Common myeloid progenitor, CD34-positive (primary cell): ENCODE results near the gene RCSD1.

ENCODE experiments used
- CTCF ChIA-PET: fragments of 350-600 bp; sonication (Branson Sonifier 250); formaldehyde crosslinking; loops from one replicate; lab custom pipeline; 2021; ENCODE audit warnings: antibody characterized with exemption; lab: Charles Lee
- POLR2A ChIA-PET: fragments of 350-600 bp; sonication (Branson Sonifier 250); formaldehyde crosslinking; loops from one replicate; lab custom pipeline; 2021; ENCODE audit warnings: antibody characterized with exemption; lab: Charles Lee
- DNase-seq, 3 donors: peaks; one replicate each; pipeline versions ENCODE4 v3.0.0 to v3.0.0-alpha.2; 2013
- H3K27ac ChIP-seq, 2 experiments: 1 replicate in 1 of 2; 2 replicates in 1 of 2; pipeline ENCODE4 v1.7.0; 2013; ENCODE audit warnings: inconsistent platforms in 2 of 2, low read length in 2 of 2, mild to moderate bottlenecking in 2 of 2, low read depth in 1 of 2, moderate library complexity in 1 of 2; ENCODE audit not compliant: severe bottlenecking in 2 of 2, insufficient read depth in 1 of 2, poor library complexity in 1 of 2
- H3K27me3 ChIP-seq, 5 experiments: replicated peaks in 2 of 5; 1 replicate in 3 of 5; 2 replicates in 2 of 5; pipeline versions ENCODE4 v1.6.1 to v1.7.0; 2013; ENCODE audit warnings: low read length in 4 of 5, mild to moderate bottlenecking in 2 of 5, moderate library complexity in 2 of 5, inconsistent platforms in 1 of 5; ENCODE audit not compliant: insufficient read depth in 5 of 5, control insufficient read depth in 4 of 5
- H3K36me3 ChIP-seq, 4 experiments: 1 replicate in 2 of 4; 2 replicates in 2 of 4; pipeline versions ENCODE4 v1.6.1 to v1.7.0; 2013; ENCODE audit warnings: low read length in 3 of 4, control low read depth in 1 of 4, mild to moderate bottlenecking in 1 of 4; ENCODE audit not compliant: control insufficient read depth in 4 of 4, insufficient read depth in 4 of 4
- H3K4me1 ChIP-seq, 4 experiments: 1 replicate in 3 of 4; 2 replicates in 1 of 4; pipeline versions ENCODE4 v1.6.1 to v1.7.1; 2013; ENCODE audit warnings: low read length in 3 of 4, mild to moderate bottlenecking in 3 of 4, control low read depth in 1 of 4, inconsistent platforms in 1 of 4, moderate library complexity in 1 of 4; ENCODE audit not compliant: control insufficient read depth in 4 of 4, insufficient read depth in 4 of 4; ENCODE audit errors: control extremely low read depth in 1 of 4
- H3K4me3 ChIP-seq, 7 experiments: 1 replicate in 4 of 7; 2 replicates in 3 of 7; pipeline versions ENCODE4 v1.5.1 to v1.7.0; 2013; ENCODE audit warnings: mild to moderate bottlenecking in 7 of 7, low read length in 6 of 7, moderate library complexity in 6 of 7, inconsistent platforms in 2 of 7, low read depth in 2 of 7, control low read depth in 1 of 7; ENCODE audit not compliant: insufficient read depth in 4 of 7, control insufficient read depth in 1 of 7; ENCODE audit errors: extremely low read depth in 1 of 7
- H3K9me3 ChIP-seq, 5 experiments: 1 replicate in 4 of 5; 2 replicates in 1 of 5; pipeline versions ENCODE4 v1.6.1 to v1.7.1; 2013; ENCODE audit warnings: low read length in 4 of 5, mild to moderate bottlenecking in 2 of 5, inconsistent platforms in 1 of 5, low read depth in 1 of 5, moderate library complexity in 1 of 5; ENCODE audit not compliant: control insufficient read depth in 4 of 5, insufficient read depth in 2 of 5; ENCODE audit errors: control extremely low read depth in 1 of 5
- WGBS: methylation state at CpG from one replicate; pipeline ENCODE4 v1.1.5; 2013; ENCODE audit not compliant: insufficient coverage; 5-methylcytosine and 5-hydroxymethylcytosine counted together

RCSD1 gene

GRCh38 chr1:167695756-167696561 is 65.9 kb downstream of the RCSD1 start:
- Histone ChIP-seq H3K36me3 (peaks cover 46 to 97% (median 84%) of the 10 kb centered on the region in 4 experiments), H3K27ac (no peak overlapping the region), H3K4me1 (peaks cover 0 to 17% (median 5%) of the 10 kb centered on the region in 4 experiments), H3K9me3 (no peaks in the 10 kb centered on the region), H3K27me3 (no peaks in the 10 kb centered on the region), H3K4me3 (no peak overlapping the region)
- POLR2A ChIA-PET = no interaction called here
- 56% methylated on average over 2 of the region's 7 CpGs for WGBS
- DNase-seq = no peak
- CTCF ChIA-PET = interaction anchor here (4.0 to 4.3 kb wide), 2 partner anchors 9 to 95 kb away, joined by 19 read pairs; no protein-coding TSS in a partner anchor

GRCh38 chr1:167697667-167698141 is 67.7 kb downstream of the RCSD1 start:
- peaks cover 0 to 17% (median 5%) of the 10 kb centered on the region in 4 experiments for H3K4me1 ChIP-seq
- peaks cover 45 to 91% (median 76%) of the 10 kb centered on the region in 4 experiments for H3K36me3 ChIP-seq
- no peaks in the 10 kb centered on the region for H3K27me3 ChIP-seq
- no peaks in the 10 kb centered on the region for H3K9me3 ChIP-seq
- CTCF ChIA-PET = interaction anchor here (0.7 to 4.3 kb wide), 6 partner anchors 7 to 97 kb away, joined by 3 to 19 read pairs (median 4); no protein-coding TSS in a partner anchor
- POLR2A ChIA-PET = no interaction called here
- H3K4me3 ChIP-seq = no peak overlapping the region
- peak; percentile 19 to 82 (median 68) for DNase-seq
- WGBS = 39% methylated on average over 12 of the region's 14 CpGs
- H3K27ac ChIP-seq = no peak overlapping the region

GRCh38 chr1:167698313-167698712 is 68.3 kb downstream of the RCSD1 start:
- Histone ChIP-seq H3K27ac (no peak overlapping the region), H3K4me1 (peaks cover 0 to 17% (median 5%) of the 10 kb centered on the region in 4 experiments), H3K9me3 (no peaks in the 10 kb centered on the region), H3K27me3 (no peaks in the 10 kb centered on the region), H3K36me3 (peaks cover 44 to 91% (median 74%) of the 10 kb centered on the region in 4 experiments), H3K4me3 (no peak overlapping the region)
- ChIA-PET CTCF (interaction anchor here (0.8 to 4.3 kb wide), 6 partner anchors 8 to 98 kb away, joined by 3 to 19 read pairs (median 4); no protein-coding TSS in a partner anchor), POLR2A (no interaction called here)
- 100% methylated on average over 1 of the region's 4 CpGs for WGBS
- DNase-seq = no peak

GRCh38 chr1:167701510-167701909 is 71.5 kb downstream of the RCSD1 start:
- peaks cover 0 to 13% (median 5%) of the 10 kb centered on the region in 4 experiments for H3K4me1 ChIP-seq
- ChIA-PET POLR2A (no interaction called here), CTCF (interaction anchor here (1.1 to 1.2 kb wide), 2 partner anchors 13 to 65 kb away, joined by 4 to 5 read pairs; no protein-coding TSS in a partner anchor)
- H3K9me3 ChIP-seq = no peaks in the 10 kb centered on the region
- no peak overlapping the region for H3K27ac ChIP-seq
- no peak overlapping the region for H3K4me3 ChIP-seq
- no peaks in the 10 kb centered on the region for H3K27me3 ChIP-seq
- DNase-seq = no peak
- WGBS = no CpG with 5 or more reads among the region's 1 CpG
- peaks cover 41 to 91% (median 67%) of the 10 kb centered on the region in 4 experiments for H3K36me3 ChIP-seq

- peaks cover under 1 to 2% (median 1%) of the 10 kb centered on the region in 4 experiments for H3K4me1 ChIP-seq
- ChIA-PET POLR2A (no interaction called here), CTCF (interaction anchor here (1.1 kb wide), 2 partner anchors 12 to 13 kb away, joined by 3 to 4 read pairs; no protein-coding TSS in a partner anchor)
- 100% methylated on average over 1 of the region's 1 CpG for WGBS
- no peaks in the 10 kb centered on the region for H3K9me3 ChIP-seq
- no peak overlapping the region for H3K27ac ChIP-seq
- H3K27me3 ChIP-seq = no peaks in the 10 kb centered on the region
- H3K4me3 ChIP-seq = no peak overlapping the region
- H3K36me3 ChIP-seq = peaks cover 36 to 78% (median 57%) of the 10 kb centered on the region in 4 experiments
- no peak for DNase-seq
Measured at GRCh38 chr1:167703557-167703956, 73.5 kb downstream of the RCSD1 start.

- WGBS = 88% methylated on average over 2 of the region's 2 CpGs
- Histone ChIP-seq H3K4me1 (peaks cover 4 to 11% (median 10%) of the 10 kb centered on the region in 4 experiments), H3K27ac (no peak overlapping the region), H3K27me3 (no peaks in the 10 kb centered on the region), H3K4me3 (no peak overlapping the region), H3K36me3 (peaks cover 31 to 68% (median 48%) of the 10 kb centered on the region in 4 experiments), H3K9me3 (no peaks in the 10 kb centered on the region)
- POLR2A ChIA-PET = no interaction called here
- no peak for DNase-seq
- CTCF ChIA-PET = interaction anchor here (0.7 to 0.8 kb wide), 2 partner anchors 11 to 104 kb away, joined by 3 read pairs; no protein-coding TSS in a partner anchor
Measured at GRCh38 chr1:167704715-167705114, 74.7 kb downstream of the RCSD1 start.
